ENCODE results near the gene MRPS34.

MRPS34 gene

GRCh38 chr16:1790611-1791255, 17.8 kb upstream of the MRPS34 start:
- Histone ChIP-seq H3K4me1 (ENCODE audit: low read length) (no peaks in the 10 kb centered on the region), H3K27me3 (replicated peaks; ENCODE audit: insufficient read depth, low read length) (no peaks in the 10 kb centered on the region), H3K4me3 (ENCODE audit: low read length) (no peak overlapping the region), H2AFZ (ENCODE audit: low read length) (no peak overlapping the region), H3K9ac (ENCODE audit: low read length) (no peak overlapping the region), H3K9me3 (replicated peaks; ENCODE audit: insufficient read depth, low read length) (no peaks in the 10 kb centered on the region), H3K9me2 (replicated peaks; ENCODE audit: insufficient read depth, low read length) (no peaks in the 10 kb centered on the region), H3K79me2 (ENCODE audit: low read length) (peaks cover 20% of the 10 kb centered on the region), H3K4me2 (ENCODE audit: low read depth, low read length) (no peak overlapping the region), H3F3A (ENCODE audit: insufficient read depth, low read length) (no peaks in the 10 kb centered on the region), H4K20me1 (ENCODE audit: insufficient read depth, low read length) (no peaks in the 10 kb centered on the region), H3K27ac (ENCODE audit: low read length) (no peak overlapping the region), H3K36me3 (replicated peaks; ENCODE audit: insufficient read depth, low read length) (no peaks in the 10 kb centered on the region)
- no peak for DNase-seq
- TF ChIP-seq EZH2 (optimal IDR thresholded peaks at IDR 0.05; ENCODE audit: low read depth, low read length) (no peak), EZH2phosphoT487 (IDR thresholded peaks at IDR 0.05; ENCODE audit: low read length) (no peak)
- TF ChIP-seq, protein P1, sequence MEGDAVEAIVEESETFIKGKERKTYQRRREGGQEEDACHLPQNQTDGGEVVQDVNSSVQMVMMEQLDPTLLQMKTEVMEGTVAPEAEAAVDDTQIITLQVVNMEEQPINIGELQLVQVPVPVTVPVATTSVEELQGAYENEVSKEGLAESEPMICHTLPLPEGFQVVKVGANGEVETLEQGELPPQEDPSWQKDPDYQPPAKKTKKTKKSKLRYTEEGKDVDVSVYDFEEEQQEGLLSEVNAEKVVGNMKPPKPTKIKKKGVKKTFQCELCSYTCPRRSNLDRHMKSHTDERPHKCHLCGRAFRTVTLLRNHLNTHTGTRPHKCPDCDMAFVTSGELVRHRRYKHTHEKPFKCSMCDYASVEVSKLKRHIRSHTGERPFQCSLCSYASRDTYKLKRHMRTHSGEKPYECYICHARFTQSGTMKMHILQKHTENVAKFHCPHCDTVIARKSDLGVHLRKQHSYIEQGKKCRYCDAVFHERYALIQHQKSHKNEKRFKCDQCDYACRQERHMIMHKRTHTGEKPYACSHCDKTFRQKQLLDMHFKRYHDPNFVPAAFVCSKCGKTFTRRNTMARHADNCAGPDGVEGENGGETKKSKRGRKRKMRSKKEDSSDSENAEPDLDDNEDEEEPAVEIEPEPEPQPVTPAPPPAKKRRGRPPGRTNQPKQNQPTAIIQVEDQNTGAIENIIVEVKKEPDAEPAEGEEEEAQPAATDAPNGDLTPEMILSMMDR (IDR thresholded peaks at IDR 0.05; ENCODE audit: low read length) = no peak

GRCh38 chr16:1790261-1790610, 17.3 kb upstream of the MRPS34 start:
- Histone ChIP-seq H3K9me2 (replicated peaks; ENCODE audit: insufficient read depth, low read length) (no peaks in the 10 kb centered on the region), H3K4me1 (ENCODE audit: low read length) (no peaks in the 10 kb centered on the region), H3K4me2 (ENCODE audit: low read depth, low read length) (no peak overlapping the region), H3K27ac (ENCODE audit: low read length) (no peak overlapping the region), H3K9ac (ENCODE audit: low read length) (no peak overlapping the region), H3K36me3 (replicated peaks; ENCODE audit: insufficient read depth, low read length) (no peaks in the 10 kb centered on the region), H3K4me3 (ENCODE audit: low read length) (no peak overlapping the region), H2AFZ (ENCODE audit: low read length) (no peak overlapping the region), H4K20me1 (ENCODE audit: insufficient read depth, low read length) (no peaks in the 10 kb centered on the region), H3K79me2 (ENCODE audit: low read length) (peaks cover 25% of the 10 kb centered on the region), H3F3A (ENCODE audit: insufficient read depth, low read length) (no peaks in the 10 kb centered on the region), H3K27me3 (replicated peaks; ENCODE audit: insufficient read depth, low read length) (no peaks in the 10 kb centered on the region), H3K9me3 (replicated peaks; ENCODE audit: insufficient read depth, low read length) (no peaks in the 10 kb centered on the region)
- DNase-seq = no peak
- TF ChIP-seq EZH2phosphoT487 (IDR thresholded peaks at IDR 0.05; ENCODE audit: low read length) (no peak), EZH2 (optimal IDR thresholded peaks at IDR 0.05; ENCODE audit: low read depth, low read length) (no peak)
- TF ChIP-seq, protein P1 (IDR thresholded peaks at IDR 0.05; ENCODE audit: low read length) = no peak

DNA sequence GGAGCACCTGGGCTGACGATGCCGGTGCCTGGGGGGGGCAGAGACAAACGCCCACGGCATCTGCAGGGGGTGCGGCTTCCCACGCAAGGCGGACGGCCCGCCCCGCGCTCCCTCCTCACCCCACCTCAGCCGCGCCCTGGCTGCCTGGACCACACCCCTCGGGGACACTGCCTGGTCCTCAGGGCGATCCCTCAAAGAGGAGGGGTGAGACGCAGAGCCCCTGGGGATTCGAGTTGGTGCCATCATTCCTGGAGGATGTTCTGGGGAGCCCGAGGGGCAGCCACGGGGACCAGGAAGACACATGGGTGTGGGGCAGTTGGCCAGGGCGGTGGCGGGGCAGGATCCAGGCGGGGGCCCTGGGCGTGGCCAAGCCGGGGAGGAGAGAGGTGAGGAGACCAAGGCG, 16.7 kb upstream of the MRPS34 start:
- no peak for DNase-seq
- Histone ChIP-seq H2AFZ (ENCODE audit: low read length) (no peak overlapping the region), H3K9me3 (replicated peaks; ENCODE audit: insufficient read depth, low read length) (no peaks in the 10 kb centered on the region), H3F3A (ENCODE audit: insufficient read depth, low read length) (no peaks in the 10 kb centered on the region), H3K27me3 (replicated peaks; ENCODE audit: insufficient read depth, low read length) (no peaks in the 10 kb centered on the region), H3K27ac (ENCODE audit: low read length) (no peak overlapping the region), H4K20me1 (ENCODE audit: insufficient read depth, low read length) (no peaks in the 10 kb centered on the region), H3K4me1 (ENCODE audit: low read length) (no peaks in the 10 kb centered on the region), H3K36me3 (replicated peaks; ENCODE audit: insufficient read depth, low read length) (no peaks in the 10 kb centered on the region), H3K4me2 (ENCODE audit: low read depth, low read length) (no peak overlapping the region), H3K4me3 (ENCODE audit: low read length) (no peak overlapping the region), H3K79me2 (ENCODE audit: low read length) (peaks cover 31% of the 10 kb centered on the region), H3K9me2 (replicated peaks; ENCODE audit: insufficient read depth, low read length) (no peaks in the 10 kb centered on the region), H3K9ac (ENCODE audit: low read length) (no peak overlapping the region)
- no peak for TF ChIP-seq EZH2phosphoT487 (IDR thresholded peaks at IDR 0.05; ENCODE audit: low read length)
- TF ChIP-seq, protein P1 (IDR thresholded peaks at IDR 0.05; ENCODE audit: low read length) = no peak
- no peak for TF ChIP-seq EZH2 (optimal IDR thresholded peaks at IDR 0.05; ENCODE audit: low read depth, low read length)
